ENCODE measurements around the gene PSG1.

- TF ChIP-seq CTCF (conservative IDR thresholded peaks at IDR 0.05; ENCODE audit: low read length) (no peak), EZH2phosphoT487 (IDR thresholded peaks at IDR 0.05; ENCODE audit: borderline replicate concordance, low read depth, low read length) (no peak)
Measured at GRCh38 chr19:42872608-42873007, 6.9 kb downstream of the PSG1 start.
